Nephron progenitor cell (in vitro differentiated cells): Measurements from ENCODE around the gene DBR1.

Experiments
- DNase-seq: peaks from one replicate; pipeline ENCODE4 v3.0.0; 2021
- H3K27ac Mint-ChIP-seq: 2 replicates; pipeline ENCODE4 v1.8.0; 2021; ENCODE audit warnings: mild to moderate bottlenecking, moderate library complexity, mixed read lengths
- H3K27me3 Mint-ChIP-seq: 2 replicates; pipeline ENCODE4 v1.8.0; 2021; ENCODE audit warnings: mild to moderate bottlenecking, low read depth, mixed read lengths; ENCODE audit not compliant: poor library complexity
- H3K36me3 Mint-ChIP-seq: 2 replicates; pipeline ENCODE4 v1.8.0; 2021; ENCODE audit warnings: low read depth, mixed read lengths
- H3K4me1 Mint-ChIP-seq: 2 replicates; pipeline ENCODE4 v1.8.0; 2021; ENCODE audit warnings: mixed read lengths
- H3K4me3 Mint-ChIP-seq: 2 replicates; pipeline ENCODE4 v1.8.0; 2021; ENCODE audit warnings: mild to moderate bottlenecking, moderate library complexity, mixed read lengths
- H3K9me3 Mint-ChIP-seq: 2 replicates; pipeline ENCODE4 v1.8.0; 2021; ENCODE audit warnings: mild to moderate bottlenecking, moderate library complexity, mixed read lengths
- CTCF ChIP-seq: fragments of 200-600 bp; sonication (generic); IDR thresholded peaks from 2 replicates; pipeline ENCODE4 v1.5.0; 2021; ENCODE audit warnings: antibody characterized with exemption

Gene DBR1

GRCh38 chr3:138174421-138175131, at the start of gene DBR1:
DBR1 (minus strand) TSS chr3:138174921; CDS start chr3:138174795, 126 bp downstream.
- DNase-seq: peak; percentile 74

GRCh38 chr3:138222942-138223287, 48.2 kb upstream of the DBR1 start:
- Mint-ChIP-seq H3K27me3 (no peaks in the 10 kb centered on the region), H3K27ac (peak overlapping the region; percentile 26), H3K4me3 (no peak overlapping the region), H3K9me3 (no peaks in the 10 kb centered on the region), H3K36me3 (peaks cover 40% of the 10 kb centered on the region), H3K4me1 (peaks cover 37% of the 10 kb centered on the region)
- no peak for DNase-seq
- TF ChIP-seq CTCF: no peak

More at GRCh38 chr3:138174421-138175131, at the start of gene DBR1:
- Mint-ChIP-seq H3K27me3 (peaks cover 21% of the 10 kb centered on the region), H3K36me3 (peaks cover 40% of the 10 kb centered on the region), H3K4me3 (peak within 1 kb of the TSS; percentile 94), H3K9me3 (peaks cover 23% of the 10 kb centered on the region), H3K27ac (peak within 1 kb of the TSS; percentile 93), H3K4me1 (peaks cover 29% of the 10 kb centered on the region)
- TF ChIP-seq CTCF: no peak

- DNase-seq: no peak
- H3K36me3 Mint-ChIP-seq: peaks cover 35% of the 10 kb centered on the region
- no peaks in the 10 kb centered on the region for H3K9me3 Mint-ChIP-seq
- TF ChIP-seq CTCF: no peak
- H3K4me3 Mint-ChIP-seq: no peak overlapping the region
- peaks cover 31% of the 10 kb centered on the region for H3K4me1 Mint-ChIP-seq
- no peaks in the 10 kb centered on the region for H3K27me3 Mint-ChIP-seq
- H3K27ac Mint-ChIP-seq: peak overlapping the region; percentile 26
Observed at GRCh38 chr3:138222131-138222941, 47.6 kb upstream of the DBR1 start.

- TF ChIP-seq CTCF: no peak
Observed at GRCh38 chr3:138220788-138221187, 46.1 kb upstream of the DBR1 start.

GRCh38 chr3:138220242-138220641, 45.5 kb upstream of the DBR1 start:
- H3K27me3 Mint-ChIP-seq: no peaks in the 10 kb centered on the region
- no peaks in the 10 kb centered on the region for H3K9me3 Mint-ChIP-seq
- DNase-seq: no peak
- peaks cover 20% of the 10 kb centered on the region for H3K36me3 Mint-ChIP-seq
- peaks cover 24% of the 10 kb centered on the region for H3K4me1 Mint-ChIP-seq
- no peak overlapping the region for H3K27ac Mint-ChIP-seq
- H3K4me3 Mint-ChIP-seq: no peak overlapping the region
- no peak for TF ChIP-seq CTCF

More at GRCh38 chr3:138220788-138221187, 46.1 kb upstream of the DBR1 start:
- Mint-ChIP-seq H3K4me3 (no peak overlapping the region), H3K36me3 (peaks cover 25% of the 10 kb centered on the region), H3K9me3 (no peaks in the 10 kb centered on the region), H3K27me3 (no peaks in the 10 kb centered on the region), H3K27ac (no peak overlapping the region), H3K4me1 (peaks cover 24% of the 10 kb centered on the region)
- no peak for DNase-seq
